ENCODE results near the gene DYNC1H1.

DNA sequence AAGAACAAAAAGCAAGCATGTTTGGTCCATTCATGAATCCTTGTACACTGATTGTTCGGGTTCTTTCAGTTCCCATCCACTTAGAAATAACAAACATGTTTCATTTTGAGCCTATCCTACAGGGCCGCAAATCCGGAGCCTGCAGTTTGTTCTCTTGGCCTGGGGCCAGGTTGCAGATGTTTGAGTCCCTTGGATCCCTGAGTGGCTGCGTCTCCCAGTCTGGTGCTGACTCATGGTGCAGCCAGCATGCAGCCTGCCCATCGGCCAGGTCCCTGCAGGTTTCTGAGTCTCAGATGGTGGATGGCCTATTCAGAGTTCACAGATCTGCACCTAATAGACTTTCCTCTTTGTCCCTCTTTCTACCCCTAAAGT is 1.9 kb upstream of the DYNC1H1 start:
- TF ChIP-seq, protein P1, sequence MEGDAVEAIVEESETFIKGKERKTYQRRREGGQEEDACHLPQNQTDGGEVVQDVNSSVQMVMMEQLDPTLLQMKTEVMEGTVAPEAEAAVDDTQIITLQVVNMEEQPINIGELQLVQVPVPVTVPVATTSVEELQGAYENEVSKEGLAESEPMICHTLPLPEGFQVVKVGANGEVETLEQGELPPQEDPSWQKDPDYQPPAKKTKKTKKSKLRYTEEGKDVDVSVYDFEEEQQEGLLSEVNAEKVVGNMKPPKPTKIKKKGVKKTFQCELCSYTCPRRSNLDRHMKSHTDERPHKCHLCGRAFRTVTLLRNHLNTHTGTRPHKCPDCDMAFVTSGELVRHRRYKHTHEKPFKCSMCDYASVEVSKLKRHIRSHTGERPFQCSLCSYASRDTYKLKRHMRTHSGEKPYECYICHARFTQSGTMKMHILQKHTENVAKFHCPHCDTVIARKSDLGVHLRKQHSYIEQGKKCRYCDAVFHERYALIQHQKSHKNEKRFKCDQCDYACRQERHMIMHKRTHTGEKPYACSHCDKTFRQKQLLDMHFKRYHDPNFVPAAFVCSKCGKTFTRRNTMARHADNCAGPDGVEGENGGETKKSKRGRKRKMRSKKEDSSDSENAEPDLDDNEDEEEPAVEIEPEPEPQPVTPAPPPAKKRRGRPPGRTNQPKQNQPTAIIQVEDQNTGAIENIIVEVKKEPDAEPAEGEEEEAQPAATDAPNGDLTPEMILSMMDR (IDR thresholded peaks at IDR 0.05): no peak
- no peak for TF ChIP-seq POLR2A (IDR thresholded peaks at IDR 0.05)
